Activated CD4-positive, alpha-beta T cell treated with anti-CD3 and anti-CD28 coated beads for 36 hours (primary cell): ENCODE data around the gene SOX14. TPM values are rescaled to one million over a fixed set of nuclear protein-coding genes. Genes with fewer than 3 reads are reported as not detected.

Experiments
- ATAC-seq: fragments of 200-7000 bp; cut with Tn5 transposase; one replicate; pipeline ENCODE4 v1.10.0; 2021; ENCODE audit warnings: mild to moderate bottlenecking, moderate library complexity
- CTCF ChIA-PET: fragments of 350-600 bp; sonication (Branson Sonifier 250); formaldehyde crosslinking; loops from one replicate; lab custom pipeline; 2021; ENCODE audit warnings: antibody characterized with exemption; lab: Charles Lee
- POLR2A ChIA-PET: fragments of 350-600 bp; sonication (Branson Sonifier 250); formaldehyde crosslinking; loops from one replicate; lab custom pipeline; 2021; ENCODE audit warnings: antibody characterized with exemption, inconsistent platforms; lab: Charles Lee
- DNase-seq: peaks from one replicate; pipeline ENCODE4 v3.0.0-alpha.2; 2020
- H3K27ac Mint-ChIP-seq: one replicate; pipeline ENCODE4 v1.8.0; 2021; ENCODE audit warnings: mixed read lengths
- H3K27me3 Mint-ChIP-seq: one replicate; pipeline ENCODE4 v1.8.0; 2021; ENCODE audit warnings: mixed read lengths
- H3K36me3 Mint-ChIP-seq: one replicate; pipeline ENCODE4 v1.8.0; 2021; ENCODE audit warnings: low read depth, mixed read lengths
- H3K4me1 Mint-ChIP-seq: one replicate; pipeline ENCODE4 v1.8.0; 2021; ENCODE audit warnings: mixed read lengths
- H3K4me3 Mint-ChIP-seq: one replicate; pipeline ENCODE4 v1.8.0; 2021; ENCODE audit warnings: mild to moderate bottlenecking, moderate library complexity, mixed read lengths
- H3K9me3 Mint-ChIP-seq: one replicate; pipeline ENCODE4 v1.8.0; 2021; ENCODE audit warnings: low read depth, mixed read lengths
- intact Hi-C, 2 experiments: fragments of 100-400 bp; cut with DNase I in 1 of 2; cut with micrococcal nuclease in 1 of 2; formaldehyde crosslinking; loops; one replicate each; pipeline versions ENCODE4 v1.14.2 to v1.15.1; 2022 to 2024; cut with DNase I, micrococcal nuclease
- total RNA-seq, 2 experiments: library from RNA; stranded (reverse); gene quantifications; one replicate each; pipeline ENCODE4 v1.2.3, GENCODE V29; 2021

The SOX14 gene
- total RNA-seq, 2 experiments from 2014 or later: not detected

- peak; percentile 4 for DNase-seq
- H3K9me3 Mint-ChIP-seq: no peaks in the 10 kb centered on the region
- POLR2A ChIA-PET: no interaction called here
- H3K4me3 Mint-ChIP-seq: no peak overlapping the region
- no peaks in the 10 kb centered on the region for H3K36me3 Mint-ChIP-seq
- H3K27ac Mint-ChIP-seq: no peak overlapping the region
- no peak for ATAC-seq
- intact Hi-C loops: loop anchor here in 1 of 2 experiments (1.0 kb wide), 1 partner anchor 8 kb away; no protein-coding TSS in a partner anchor
- H3K27me3 Mint-ChIP-seq: peaks cover 70% of the 10 kb centered on the region
- peaks cover 4% of the 10 kb centered on the region for H3K4me1 Mint-ChIP-seq
- CTCF ChIA-PET: interaction anchor here (0.8 kb wide), 1 partner anchor 11 kb away, joined by 3 read pairs; no protein-coding TSS in a partner anchor
Observed at GRCh38 chr3:137762674-137763593, 1.2 kb upstream of the SOX14 start.

DNA sequence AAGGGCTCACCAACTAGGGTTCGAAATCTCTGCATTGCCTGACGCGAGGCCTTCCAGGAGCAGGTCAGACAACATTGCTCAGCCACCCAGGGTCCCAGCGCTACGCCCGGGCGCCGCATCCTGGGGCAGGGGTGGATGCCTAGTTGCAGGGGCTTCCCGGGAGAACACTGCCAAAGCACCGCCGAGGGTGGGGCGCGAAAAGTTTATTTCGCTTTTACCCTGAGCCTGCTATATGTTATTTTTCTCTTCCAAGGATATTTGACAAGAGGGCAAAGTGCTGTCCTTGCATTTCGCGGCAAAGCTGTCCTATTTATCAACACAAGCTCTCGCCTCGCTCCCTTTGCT is 549 bp upstream of the SOX14 start:
- no peaks in the 10 kb centered on the region for H3K36me3 Mint-ChIP-seq
- ChIA-PET CTCF (interaction anchor here (0.6 to 0.8 kb wide), 2 partner anchors 11 to 670 kb away, joined by 3 to 4 read pairs; no protein-coding TSS in a partner anchor), POLR2A (no interaction called here)
- H3K9me3 Mint-ChIP-seq: no peaks in the 10 kb centered on the region
- H3K27ac Mint-ChIP-seq: no peak overlapping the region
- H3K4me3 Mint-ChIP-seq: no peak overlapping the region
- H3K27me3 Mint-ChIP-seq: peaks cover 72% of the 10 kb centered on the region
- intact Hi-C loops: no loop called here
- H3K4me1 Mint-ChIP-seq: peaks cover 4% of the 10 kb centered on the region
- peak; percentile 4 for DNase-seq
- no peak for ATAC-seq

GRCh38 chr3:137764563-137765309 is 621 bp downstream of the SOX14 start:
- no peak for ATAC-seq
- intact Hi-C loops: loop anchor here (5.0 kb wide), 2 partner anchors 1173 to 1178 kb away; no protein-coding TSS in a partner anchor
- Mint-ChIP-seq H3K4me1 (peaks cover 6% of the 10 kb centered on the region), H3K36me3 (no peaks in the 10 kb centered on the region), H3K9me3 (no peaks in the 10 kb centered on the region), H3K27me3 (peaks cover 74% of the 10 kb centered on the region), H3K4me3 (no peak overlapping the region), H3K27ac (no peak overlapping the region)
- ChIA-PET POLR2A (no interaction called here), CTCF (no interaction called here)
- peak; percentile 4 for DNase-seq

- intact Hi-C loops: loop anchor here (5.0 kb wide), 2 partner anchors 1172 to 1177 kb away; no protein-coding TSS in a partner anchor
- Mint-ChIP-seq H3K4me3 (no peak overlapping the region), H3K36me3 (no peaks in the 10 kb centered on the region), H3K9me3 (no peaks in the 10 kb centered on the region), H3K4me1 (peaks cover 9% of the 10 kb centered on the region), H3K27ac (no peak overlapping the region), H3K27me3 (peaks cover 73% of the 10 kb centered on the region)
- DNase-seq: no peak
- no peak for ATAC-seq
- POLR2A ChIA-PET: no interaction called here
- CTCF ChIA-PET: no interaction called here
Observed at GRCh38 chr3:137765310-137766033, 1.4 kb downstream of the SOX14 start.

DNA sequence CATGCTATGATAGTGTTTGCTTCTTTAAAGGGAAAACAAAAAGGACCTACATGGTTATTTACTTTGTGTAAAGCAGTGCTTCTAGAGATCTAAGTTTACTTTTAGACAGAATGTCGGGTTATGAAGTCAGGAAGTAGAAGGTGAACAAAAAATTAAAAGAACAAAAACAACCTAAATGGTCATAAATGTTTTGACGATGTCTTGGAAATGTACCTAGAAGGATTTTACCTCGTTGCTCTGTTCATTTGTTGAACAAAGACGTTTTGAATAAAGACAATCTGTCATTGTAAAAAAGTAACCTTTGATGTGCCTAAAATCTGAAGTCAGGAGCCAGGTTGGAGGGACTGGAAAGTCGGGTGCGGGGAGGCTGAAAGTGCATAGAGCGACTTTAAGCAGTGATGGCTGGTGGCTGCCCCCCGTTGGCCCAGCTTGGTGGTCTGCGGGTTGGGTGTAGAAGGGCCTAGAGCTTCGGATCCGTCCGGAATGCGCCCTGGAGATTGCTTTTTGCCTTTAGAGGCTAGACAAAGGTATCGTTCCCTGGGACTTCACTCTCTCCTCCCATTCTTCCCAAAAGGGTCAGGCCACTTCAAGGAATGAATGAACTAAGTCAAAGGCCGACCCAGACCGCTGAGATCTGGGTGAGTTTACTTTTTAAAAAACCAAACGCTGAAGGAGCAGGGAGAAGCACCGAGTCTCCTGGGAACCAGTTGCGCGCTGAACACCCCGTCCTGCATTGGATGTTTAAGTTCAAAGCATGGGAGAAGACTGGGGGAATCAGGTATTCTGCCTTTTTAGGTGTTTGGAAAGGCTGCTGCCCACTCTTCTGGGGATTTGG is 2.1 kb downstream of the SOX14 start:
- Mint-ChIP-seq H3K4me1 (peaks cover 13% of the 10 kb centered on the region), H3K4me3 (no peak overlapping the region), H3K27me3 (peaks cover 72% of the 10 kb centered on the region), H3K9me3 (no peaks in the 10 kb centered on the region), H3K36me3 (no peaks in the 10 kb centered on the region), H3K27ac (no peak overlapping the region)
- no peak for DNase-seq
- no peak for ATAC-seq
- ChIA-PET CTCF (no interaction called here), POLR2A (no interaction called here)
- intact Hi-C loops: loop anchor here (5.0 kb wide), 2 partner anchors 1171 to 1176 kb away; no protein-coding TSS in a partner anchor

GRCh38 chr3:137766876-137767537 is 2.9 kb downstream of the SOX14 start:
- ChIA-PET CTCF (no interaction called here), POLR2A (no interaction called here)
- Mint-ChIP-seq H3K27ac (no peak overlapping the region), H3K9me3 (no peaks in the 10 kb centered on the region), H3K36me3 (no peaks in the 10 kb centered on the region), H3K4me1 (peaks cover 18% of the 10 kb centered on the region), H3K27me3 (peaks cover 71% of the 10 kb centered on the region), H3K4me3 (no peak overlapping the region)
- DNase-seq (no peak), ATAC-seq (no peak)
- intact Hi-C loops: loop anchor here (5.0 kb wide), 2 partner anchors 1170 to 1175 kb away; no protein-coding TSS in a partner anchor

DNA sequence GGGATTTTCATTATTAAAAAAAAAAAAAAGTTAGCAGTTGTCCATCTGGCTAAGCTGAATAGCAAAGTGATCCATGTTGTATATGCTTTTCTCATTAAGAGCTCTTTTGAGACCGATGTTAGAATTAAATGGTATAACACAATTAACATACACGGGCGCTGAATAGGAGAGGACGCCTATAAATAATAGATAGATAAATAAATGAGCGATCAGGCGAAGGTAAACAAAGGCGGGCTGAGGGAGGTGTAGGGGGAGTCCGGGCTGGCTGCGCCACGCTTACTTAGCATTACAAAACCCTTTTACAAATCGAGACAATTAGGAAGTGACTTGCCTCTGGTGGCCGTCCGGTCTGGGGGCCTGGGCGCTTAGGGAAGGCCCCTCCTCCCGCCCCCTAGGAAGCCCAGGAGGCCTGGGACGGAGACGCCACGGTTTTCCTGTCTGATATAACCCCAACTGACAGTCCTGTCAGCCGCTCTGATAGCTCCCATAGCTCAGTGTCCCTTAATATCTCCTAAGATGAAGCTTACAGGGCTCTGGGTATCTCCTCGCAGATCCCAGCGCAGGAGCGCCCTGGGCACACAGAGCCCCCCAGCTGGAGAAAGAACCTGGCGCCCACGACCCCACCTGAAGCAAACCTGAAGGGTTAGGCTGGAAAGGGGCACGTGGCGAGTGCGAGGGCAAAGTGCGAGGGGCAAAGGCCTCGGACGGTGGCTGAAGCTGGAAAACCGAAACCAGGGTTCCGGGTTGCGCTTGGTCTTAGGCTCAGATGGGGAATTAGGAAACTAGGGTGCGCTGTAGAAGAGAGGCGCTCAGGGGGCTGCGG is 3.6 kb downstream of the SOX14 start:
- Mint-ChIP-seq H3K36me3 (no peaks in the 10 kb centered on the region), H3K4me3 (no peak overlapping the region), H3K9me3 (no peaks in the 10 kb centered on the region), H3K4me1 (peaks cover 18% of the 10 kb centered on the region), H3K27me3 (peaks cover 69% of the 10 kb centered on the region), H3K27ac (no peak overlapping the region)
- intact Hi-C loops: loop anchor here (5.0 kb wide), 2 partner anchors 1170 to 1175 kb away; no protein-coding TSS in a partner anchor
- ATAC-seq (no peak), DNase-seq (no peak)
- POLR2A ChIA-PET: no interaction called here
- CTCF ChIA-PET: interaction anchor here (0.7 kb wide), 1 partner anchor 263 kb away, joined by 5 read pairs; no protein-coding TSS in a partner anchor

GRCh38 chr3:137768361-137769321 is 4.5 kb downstream of the SOX14 start:
- Mint-ChIP-seq H3K36me3 (no peaks in the 10 kb centered on the region), H3K27me3 (peaks cover 71% of the 10 kb centered on the region), H3K27ac (no peak overlapping the region), H3K9me3 (no peaks in the 10 kb centered on the region), H3K4me1 (peaks cover 18% of the 10 kb centered on the region), H3K4me3 (no peak overlapping the region)
- POLR2A ChIA-PET: no interaction called here
- no peak for ATAC-seq
- intact Hi-C loops: loop anchor here (5.0 kb wide), 2 partner anchors 1169 to 1174 kb away; no protein-coding TSS in a partner anchor
- CTCF ChIA-PET: interaction anchor here (0.7 kb wide), 1 partner anchor 262 kb away, joined by 5 read pairs; no protein-coding TSS in a partner anchor
- peak; percentile 30 for DNase-seq
